Kidney epithelial cell (primary cell): ENCODE measurements around the gene RNU1-3. TPM values are rescaled to one million over a fixed set of nuclear protein-coding genes. Genes with fewer than 3 reads are reported as not detected.
"Not testable (repeated sequence)": the region's sequence is repeated elsewhere in the genome, so short reads cannot be mapped to it uniquely, and the experiment has no call there.

Source experiments
- DNase-seq: peaks from one replicate; pipeline ENCODE4 v3.0.0-alpha.2; 2010; ENCODE audit warnings: low read depth
- H3K27me3 ChIP-seq: 2 replicates; pipeline ENCODE4 v1.6.0; 2011; ENCODE audit warnings: low read length; ENCODE audit not compliant: control insufficient read depth, insufficient read depth
- H3K36me3 ChIP-seq: 2 replicates; pipeline ENCODE4 v1.5.1; 2011; ENCODE audit warnings: low read length; ENCODE audit not compliant: control insufficient read depth, insufficient read depth
- H3K4me3 ChIP-seq: 2 replicates; pipeline ENCODE4 v1.5.1; 2011; ENCODE audit warnings: low read depth, mild to moderate bottlenecking, control low read depth, low read length
- total RNA-seq: library from RNA; depleted of rRNA; stranded (reverse); fragments of >200 nt; gene quantifications from 2 replicates; pipeline ENCODE4 v1.2.3, GENCODE V29; 2015
- TF ChIP-seq, protein P1 (sequence below): IDR thresholded peaks from 2 replicates; pipeline ENCODE4 v1.5.1; 2011; ENCODE audit warnings: mild to moderate bottlenecking, moderate library complexity, low read length, control low read depth, inconsistent platforms; ENCODE audit not compliant: insufficient read depth, poor library complexity, severe bottlenecking

The RNU1-3 gene
- total RNA-seq, 1 donor from 2014 or later = under 0.01 TPM

DNA sequence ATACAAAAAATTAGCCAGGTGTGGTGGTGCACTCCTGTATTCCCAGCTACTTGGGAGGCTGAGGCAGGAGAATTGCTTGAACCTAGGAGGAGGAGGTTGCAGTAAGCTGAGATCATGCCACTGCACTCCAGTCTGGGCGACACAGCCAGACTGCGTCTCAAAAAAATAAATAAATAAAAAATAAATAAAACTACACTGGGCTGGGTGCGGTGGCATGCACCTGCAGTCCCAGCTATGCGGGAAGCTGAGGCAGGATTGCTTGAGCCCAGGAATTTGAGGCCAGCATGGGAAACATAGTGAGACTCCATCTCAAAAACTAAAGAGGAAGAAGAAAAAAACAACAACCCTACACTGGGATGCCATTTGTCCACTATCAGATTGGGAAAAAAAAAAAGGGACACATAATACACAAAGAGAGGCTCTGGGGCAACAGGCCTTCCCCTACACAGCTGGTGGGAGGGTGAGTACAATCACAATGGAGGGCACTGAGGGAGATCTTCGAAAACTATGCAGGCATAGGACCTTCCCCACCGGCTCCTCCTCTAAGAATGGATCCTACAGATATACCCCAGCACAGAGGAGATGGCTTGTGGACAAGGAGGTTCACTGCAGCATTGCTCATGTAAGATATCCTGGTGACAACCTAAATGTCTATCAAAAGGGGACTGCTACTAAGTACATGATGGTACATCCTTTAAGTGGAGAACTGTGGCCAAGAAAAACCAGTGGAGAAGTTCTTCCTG, 33.0 kb downstream of the RNU1-3 start:
- not testable (repeated sequence) for H3K27me3 ChIP-seq, DNase-seq, H3K4me3 ChIP-seq
- H3K36me3 ChIP-seq = peaks cover 11% of the 10 kb centered on the region

DNA sequence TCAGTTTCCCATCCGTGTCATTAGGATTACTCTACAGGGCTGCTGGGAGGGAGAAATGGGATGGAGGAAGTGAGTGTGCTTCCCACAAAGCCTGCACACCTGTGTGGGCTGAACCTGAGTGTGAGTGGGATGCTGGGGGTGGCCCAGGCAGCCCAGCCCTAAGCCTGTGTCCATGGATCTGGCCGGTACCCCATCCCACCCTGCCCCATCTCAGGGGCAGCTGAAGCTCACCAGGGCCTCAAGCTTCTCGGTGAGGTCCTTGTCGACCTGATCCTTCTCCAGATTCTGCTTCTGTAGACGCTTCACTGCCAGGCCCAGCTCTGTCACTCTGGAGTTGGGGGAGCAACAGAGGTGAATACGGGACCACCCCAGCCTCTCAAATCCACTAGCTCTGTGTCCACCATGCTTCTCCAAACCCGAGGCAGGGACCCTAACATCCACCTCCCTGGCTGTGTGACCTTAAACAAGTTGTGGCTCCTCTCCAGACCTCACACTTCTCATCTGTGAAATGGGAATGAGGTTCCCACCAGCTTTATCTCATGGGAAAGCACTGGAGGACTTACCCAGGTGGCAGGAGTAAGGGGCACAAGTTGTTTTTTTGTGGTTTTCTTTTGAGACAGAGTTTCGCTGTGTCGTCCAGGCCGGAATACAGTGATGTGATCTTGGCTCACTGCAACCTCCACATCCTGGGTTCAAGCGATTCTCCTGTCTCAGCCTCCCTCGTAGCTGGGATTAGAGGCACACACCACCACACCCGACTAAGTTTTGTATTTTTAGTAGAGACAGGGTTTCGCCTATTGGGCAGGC, 34.5 kb downstream of the RNU1-3 start:
- H3K27me3 ChIP-seq, DNase-seq, H3K4me3 ChIP-seq: not testable (repeated sequence)
- peaks cover 13% of the 10 kb centered on the region for H3K36me3 ChIP-seq

DNA sequence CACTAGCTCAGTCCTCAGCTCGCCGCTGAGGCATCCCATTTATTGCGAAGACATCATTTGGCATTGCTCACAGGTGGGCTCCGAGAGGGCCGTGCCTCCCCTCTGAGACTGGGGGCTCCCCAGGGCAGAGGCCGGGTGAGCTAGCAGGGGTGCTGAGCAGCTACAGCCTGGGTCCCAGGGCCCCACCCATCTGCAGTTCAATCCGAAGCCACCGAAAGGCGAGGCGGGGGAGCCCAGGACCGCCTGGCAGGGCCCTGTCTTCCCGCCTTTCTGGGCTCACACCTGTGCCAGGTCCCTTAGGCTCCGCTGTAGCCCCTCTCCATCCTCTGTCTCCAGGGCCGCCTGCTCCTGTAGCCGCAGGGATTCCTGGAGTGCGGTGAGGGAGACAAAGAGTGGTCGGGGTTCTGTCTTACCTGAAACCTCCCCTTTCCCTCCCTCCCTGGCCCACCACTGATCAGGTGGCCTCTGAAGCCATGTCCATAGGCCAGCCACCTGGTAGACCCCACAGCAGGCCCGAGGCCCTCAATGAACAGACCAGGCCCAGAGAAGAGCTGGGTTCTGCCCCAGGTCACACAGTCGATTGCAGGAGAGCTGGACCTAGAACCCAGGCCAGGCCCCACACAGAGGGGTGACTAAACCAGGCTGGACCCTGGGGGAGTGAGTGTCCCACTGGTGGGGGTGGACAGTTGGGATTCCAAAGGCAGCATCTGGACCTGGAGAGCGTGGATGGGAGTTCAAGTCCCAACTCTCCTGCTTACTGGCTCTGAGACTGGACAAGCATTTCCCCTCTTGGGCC, 35.3 kb downstream of the RNU1-3 start:
- no peak overlapping the region for H3K4me3 ChIP-seq
- DNase-seq = no peak
- TF ChIP-seq, protein P1, sequence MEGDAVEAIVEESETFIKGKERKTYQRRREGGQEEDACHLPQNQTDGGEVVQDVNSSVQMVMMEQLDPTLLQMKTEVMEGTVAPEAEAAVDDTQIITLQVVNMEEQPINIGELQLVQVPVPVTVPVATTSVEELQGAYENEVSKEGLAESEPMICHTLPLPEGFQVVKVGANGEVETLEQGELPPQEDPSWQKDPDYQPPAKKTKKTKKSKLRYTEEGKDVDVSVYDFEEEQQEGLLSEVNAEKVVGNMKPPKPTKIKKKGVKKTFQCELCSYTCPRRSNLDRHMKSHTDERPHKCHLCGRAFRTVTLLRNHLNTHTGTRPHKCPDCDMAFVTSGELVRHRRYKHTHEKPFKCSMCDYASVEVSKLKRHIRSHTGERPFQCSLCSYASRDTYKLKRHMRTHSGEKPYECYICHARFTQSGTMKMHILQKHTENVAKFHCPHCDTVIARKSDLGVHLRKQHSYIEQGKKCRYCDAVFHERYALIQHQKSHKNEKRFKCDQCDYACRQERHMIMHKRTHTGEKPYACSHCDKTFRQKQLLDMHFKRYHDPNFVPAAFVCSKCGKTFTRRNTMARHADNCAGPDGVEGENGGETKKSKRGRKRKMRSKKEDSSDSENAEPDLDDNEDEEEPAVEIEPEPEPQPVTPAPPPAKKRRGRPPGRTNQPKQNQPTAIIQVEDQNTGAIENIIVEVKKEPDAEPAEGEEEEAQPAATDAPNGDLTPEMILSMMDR = no peak
- no peaks in the 10 kb centered on the region for H3K27me3 ChIP-seq
- H3K36me3 ChIP-seq = peaks cover 13% of the 10 kb centered on the region

DNA sequence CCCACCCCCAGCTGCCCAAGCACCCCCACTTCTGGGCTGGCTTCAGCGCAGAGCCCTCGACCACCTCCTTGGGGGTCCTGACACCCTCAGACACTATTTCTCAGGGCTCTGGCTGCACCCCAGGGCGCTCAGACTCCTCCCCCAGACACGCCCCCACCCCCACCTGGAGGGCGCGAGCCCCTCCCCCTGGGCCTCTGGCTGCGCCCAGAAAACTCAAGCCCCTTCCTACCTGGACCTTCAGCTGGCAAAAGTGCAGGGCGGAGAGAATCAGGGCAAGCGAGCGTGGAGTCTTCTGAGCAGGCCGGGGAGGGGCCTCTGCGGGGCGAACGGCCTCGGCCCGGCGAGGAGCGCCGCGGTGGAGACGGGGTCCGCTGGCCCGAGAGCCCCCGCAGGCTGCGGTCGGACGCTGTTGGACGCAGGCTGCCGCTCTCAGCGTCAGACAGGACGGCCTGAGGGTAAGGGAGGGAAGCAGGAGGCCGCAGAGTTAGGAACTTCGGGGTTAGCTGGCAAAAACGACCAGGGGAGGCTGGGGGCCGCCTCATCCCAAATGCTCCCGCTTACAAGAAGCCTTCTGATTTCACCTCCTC, 36.0 kb downstream of the RNU1-3 start:
- no peaks in the 10 kb centered on the region for H3K27me3 ChIP-seq
- TF ChIP-seq, protein P1 = no peak
- DNase-seq = no peak
- no peak overlapping the region for H3K4me3 ChIP-seq
- H3K36me3 ChIP-seq = peaks cover 13% of the 10 kb centered on the region

DNA sequence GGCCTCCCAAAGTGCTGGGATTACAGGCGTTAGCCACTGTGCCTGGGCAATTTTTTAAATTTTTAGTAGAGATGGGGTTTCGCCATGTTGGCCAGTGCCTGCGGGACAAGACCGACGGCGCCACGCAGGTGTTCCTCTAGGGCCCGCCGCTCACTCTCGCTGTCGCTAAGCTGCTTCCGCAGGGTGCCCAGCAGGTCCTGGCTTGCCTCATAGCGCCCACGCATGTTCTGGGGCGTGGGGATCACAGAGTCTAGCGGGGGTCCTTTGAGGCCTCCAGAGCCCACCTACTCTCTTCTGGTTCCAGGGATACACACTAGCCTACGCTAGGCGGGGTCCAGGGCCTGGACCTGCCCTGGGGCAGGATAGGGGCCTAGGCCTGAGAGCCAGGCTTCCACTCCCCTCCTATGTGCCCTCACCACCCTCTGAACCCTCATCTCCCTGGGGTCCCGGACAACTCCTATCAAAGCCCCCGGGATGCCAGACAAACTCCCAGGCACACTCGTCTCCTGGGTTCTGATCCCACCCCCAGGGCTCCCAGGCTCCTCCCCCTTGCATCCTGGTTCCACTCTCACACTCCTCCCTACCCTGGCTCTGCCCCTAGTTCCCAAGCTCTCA, 36.7 kb downstream of the RNU1-3 start:
- DNase-seq, H3K4me3 ChIP-seq, H3K27me3 ChIP-seq: not testable (repeated sequence)
- peaks cover 16% of the 10 kb centered on the region for H3K36me3 ChIP-seq

DNA sequence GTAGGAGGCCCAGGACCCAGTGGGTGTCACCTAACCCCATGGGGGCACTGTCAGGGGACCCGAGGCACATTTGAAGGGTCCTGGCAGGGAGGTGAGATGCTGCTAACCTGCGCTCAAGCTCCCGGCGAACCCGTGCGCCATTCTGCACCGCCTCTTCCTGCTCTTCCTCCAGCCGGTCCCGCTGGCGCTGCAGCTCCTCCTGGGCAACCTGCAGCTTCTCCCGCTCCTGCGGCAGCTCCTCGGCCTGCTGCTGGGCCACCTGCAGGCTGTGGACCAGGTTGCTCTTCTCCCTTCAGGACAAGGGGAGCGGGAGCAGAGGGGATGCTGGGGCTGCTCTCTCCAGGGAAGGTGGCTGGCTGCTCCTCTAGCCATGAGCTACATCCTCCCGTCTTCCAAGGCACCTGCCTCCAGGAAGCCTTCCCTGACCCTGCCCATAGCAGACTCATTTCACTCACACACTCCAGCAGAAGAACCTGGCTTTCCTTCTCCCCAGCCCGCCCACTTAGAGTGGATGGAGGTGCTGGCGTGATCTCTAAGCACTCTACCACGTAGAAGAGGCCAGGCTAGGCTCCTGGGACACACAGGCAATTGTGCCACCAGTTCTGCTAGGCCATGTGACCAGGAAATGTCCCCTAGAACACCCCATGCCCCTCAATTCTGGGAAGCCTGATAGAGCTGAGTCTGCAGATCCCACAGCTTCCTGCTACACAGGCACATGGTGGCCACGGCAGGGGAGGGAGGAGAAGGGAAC, 38.2 kb downstream of the RNU1-3 start:
- peaks cover 15% of the 10 kb centered on the region for H3K36me3 ChIP-seq
- no peak for DNase-seq
- TF ChIP-seq, protein P1 = no peak
- no peaks in the 10 kb centered on the region for H3K27me3 ChIP-seq
- no peak overlapping the region for H3K4me3 ChIP-seq

DNA sequence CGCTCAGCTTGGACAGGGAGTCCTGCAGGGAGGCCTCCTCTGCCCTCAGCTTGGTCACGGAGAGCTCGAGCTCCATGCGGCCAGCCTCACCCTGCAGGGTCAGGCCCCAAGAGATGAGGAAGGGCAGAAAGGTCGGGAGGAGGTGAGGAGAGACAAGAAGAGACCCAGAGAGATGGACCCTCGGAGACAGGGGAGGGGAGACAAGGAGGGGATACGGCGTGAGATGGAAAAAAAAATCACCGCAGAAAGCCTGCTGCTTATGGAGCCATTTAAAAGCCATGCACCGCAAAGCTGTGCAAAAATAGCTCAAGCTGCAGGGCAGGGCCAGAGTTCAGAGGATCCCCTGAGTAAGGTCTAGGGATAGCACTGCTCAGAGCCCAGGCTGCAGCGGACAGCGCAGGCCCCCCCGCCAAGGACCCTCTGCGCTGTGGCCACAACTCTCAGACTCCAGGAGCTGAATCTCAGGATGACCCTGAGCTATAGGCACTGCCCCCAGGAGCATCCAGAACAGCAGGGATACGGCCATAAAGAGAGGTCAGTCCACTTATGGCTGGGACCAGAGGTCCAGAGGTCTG, 40.3 kb downstream of the RNU1-3 start:
- DNase-seq, H3K36me3 ChIP-seq, H3K4me3 ChIP-seq, H3K27me3 ChIP-seq: not testable (repeated sequence)
